Pancreas (tissue), 10 donors: ENCODE data around the gene CARS1. TPM values are rescaled to one million over a fixed set of nuclear protein-coding genes. Genes with fewer than 3 reads are reported as not detected.

Source experiments
- ATAC-seq, 4 donors: fragments of 200-7000 bp; cut with Tn5 transposase; one replicate each; pipeline versions ENCODE4 v1.8.0 to v1.9.1; 2020; ENCODE audit warnings: mild to moderate bottlenecking in 4 of 4, moderate library complexity in 4 of 4
- DNase-seq, 6 donors: peaks; one replicate each; pipeline ENCODE4 v3.0.0-alpha.2; 2020
- FAIRE-seq: peaks from 2 replicates; lab custom pipeline; 2012; peaks lifted over from hg19 to GRCh38; lab: Jason Lieb, UNC
- H3K27ac ChIP-seq, 4 donors: fragments of 200-600 bp; sonication (generic); 1 replicate in 3 of 4; 2 replicates in 1 of 4; pipeline versions ENCODE4 v1.5.0 to v1.8.0; 2020
- H3K27me3 ChIP-seq, 4 donors: fragments of 200-600 bp; one replicate each; pipeline ENCODE4 v1.8.0; 2021
- H3K36me3 ChIP-seq, 3 donors: fragments of 200-600 bp; sonication (generic) in 1 of 3; one replicate each; pipeline versions ENCODE4 v1.5.0 to v1.8.0; 2020 to 2021
- H3K4me1 ChIP-seq, 3 donors: fragments of 200-600 bp; one replicate each; pipeline ENCODE4 v1.8.0; 2021
- H3K4me3 ChIP-seq, 4 donors: fragments of 200-600 bp; sonication (generic) in 2 of 4; one replicate each; pipeline versions ENCODE4 v1.5.0 to v1.8.0; 2020 to 2021
- H3K9me3 ChIP-seq, 4 donors: fragments of 200-600 bp; one replicate each; pipeline ENCODE4 v1.8.0; 2021
- CTCF ChIP-seq, 4 donors: fragments of 200-600 bp; sonication (generic) in 3 of 4; IDR thresholded peaks; one replicate each; pipeline versions ENCODE4 v1.5.0 to v1.8.0; 2021; ENCODE audit warnings: antibody characterized with exemption in 4 of 4
- WGBS, 2 donors: extraction: QIAGEN DNeasy Blood & Tissue Kit; methylation state at CpG; one replicate each; pipeline ENCODE4 v1.1.7; 2013; 5-methylcytosine and 5-hydroxymethylcytosine counted together
- intact Hi-C, 3 donors: fragments of 100-400 bp; cut with DNase I; formaldehyde crosslinking; loops; one replicate each; pipeline versions ENCODE4 v1.11.1 to v1.14.2; 2022
- polyA plus RNA-seq, 2 donors: library from polyadenylated mRNA; stranded (reverse); fragments of 200-250 nt; gene quantifications; one replicate each; pipeline ENCODE4 v1.2.3, GENCODE V29; 2013
- total RNA-seq, 6 donors: library from RNA; stranded (reverse); fragmentation: NEBNext Ultra II Directional in 4 of 6; extraction: Animal tissue kit (Norgen Biotek cat#: 25700) in 4 of 6; gene quantifications; one replicate each; pipeline versions ENCODE4 v1.2.1 to v1.2.4, GENCODE V29; 2021 to 2023
- donor health status: healthy with polysubstance abuse.
- donor health status: DM: no; HTN: no; CAD: no; lungs with moderate emphysema.
- donor health status: DM: no; HTN: no; CAD: no.
- donor health status: control.
- donor health status: control.
- donor health status: Bipolar disorder and iron deficiency.
- donor health status: DM: yes; HTN: yes; CAD: no.
- donor health status: DM: no; HTN: no; CAD: no.
- donor health status: DM: no; HTN: no; CAD: no.
- donor health status: DM: yes; HTN: yes; CAD: no.

The CARS1 gene
- total and polyA plus RNA-seq, 8 donors: 14.8 to 65.0 (median 19.8) TPM

DNA sequence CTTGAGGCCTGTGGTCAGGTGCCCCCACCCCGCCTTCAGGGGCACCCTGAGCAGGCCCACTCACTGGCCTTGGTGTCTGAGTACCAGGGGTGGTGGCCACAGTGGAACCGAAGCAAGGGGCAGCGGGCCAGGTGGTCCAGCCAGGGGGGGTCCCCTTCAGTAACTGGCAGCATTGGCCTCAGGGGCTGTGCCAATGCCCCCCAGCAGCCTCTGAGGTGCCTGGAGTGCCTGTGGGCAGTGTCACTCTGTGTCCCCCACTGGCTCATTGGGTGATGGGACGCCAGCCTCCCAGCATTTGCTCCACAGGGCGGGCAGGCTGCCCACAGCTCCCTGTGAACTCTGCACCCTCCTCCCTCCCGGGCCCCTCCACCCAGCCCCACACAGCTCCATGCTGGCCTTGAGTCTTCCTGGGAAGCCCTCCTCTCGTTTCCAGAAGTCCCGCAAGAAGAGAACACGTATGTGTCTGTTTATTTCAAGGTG lies 29.5 kb upstream of the CARS1 start:
- ATAC-seq: no peak
- H3K4me3 ChIP-seq: no peak overlapping the region
- FAIRE-seq: no peak
- H3K36me3 ChIP-seq: no peaks in the 10 kb centered on the region
- no peak for DNase-seq
- no peaks in the 10 kb centered on the region for H3K9me3 ChIP-seq
- H3K4me1 ChIP-seq: no peaks in the 10 kb centered on the region
- no peak overlapping the region for H3K27ac ChIP-seq
- TF ChIP-seq CTCF (IDR thresholded peaks at IDR 0.05): no peak
- 60 to 68% methylated on average over 9 of the region's 9 CpGs for WGBS, 2 donors
- H3K27me3 ChIP-seq: no peaks in the 10 kb centered on the region
- intact Hi-C loops: loop anchor here in 1 of 3 donors (5.0 to 10.0 kb wide), 2 partner anchors 39 to 58 kb away; no protein-coding TSS in a partner anchor

GRCh38 chr11:3086114-3086513 lies 28.9 kb upstream of the CARS1 start:
- 68 to 74% methylated on average over 4 to 8 of the region's 8 CpGs for WGBS, 2 donors
- no peaks in the 10 kb centered on the region for H3K36me3 ChIP-seq
- DNase-seq (no peak), ATAC-seq (peak in 1 of 4 donors; percentile 6), FAIRE-seq (no peak)
- TF ChIP-seq CTCF (IDR thresholded peaks at IDR 0.05): no peak
- H3K27ac ChIP-seq: no peak overlapping the region
- H3K9me3 ChIP-seq: no peaks in the 10 kb centered on the region
- intact Hi-C loops: loop anchor here in 1 of 3 donors (5.0 to 10.0 kb wide), 2 partner anchors 39 to 59 kb away; no protein-coding TSS in a partner anchor
- no peak overlapping the region for H3K4me3 ChIP-seq
- no peaks in the 10 kb centered on the region for H3K4me1 ChIP-seq
- H3K27me3 ChIP-seq: no peaks in the 10 kb centered on the region

DNA sequence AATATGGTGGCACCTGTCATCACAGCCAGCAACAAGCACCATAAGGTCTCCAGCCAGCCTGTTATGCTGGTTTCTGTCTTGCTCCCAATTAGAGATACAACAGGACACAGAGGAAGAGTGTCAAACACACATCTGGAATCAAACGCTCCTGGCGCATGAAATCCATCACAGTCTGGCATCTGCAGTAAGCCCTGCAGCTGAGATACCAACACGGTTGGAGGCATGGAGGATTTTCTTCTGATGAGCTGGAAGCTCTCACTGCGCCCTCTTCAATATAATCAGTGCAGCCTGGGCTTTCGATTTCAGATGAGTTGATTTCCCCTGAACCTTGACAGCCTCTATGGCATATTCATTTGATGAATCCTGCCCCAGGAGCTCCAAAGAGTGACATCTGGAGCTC lies 27.8 kb upstream of the CARS1 start:
- DNase-seq: no peak
- Histone ChIP-seq H3K36me3 (no peaks in the 10 kb centered on the region), H3K4me1 (no peaks in the 10 kb centered on the region), H3K9me3 (no peaks in the 10 kb centered on the region), H3K4me3 (no peak overlapping the region), H3K27me3 (no peaks in the 10 kb centered on the region), H3K27ac (no peak overlapping the region)
- TF ChIP-seq CTCF (IDR thresholded peaks at IDR 0.05): no peak
- FAIRE-seq: no peak
- 53 to 56% methylated on average over 5 of the region's 5 CpGs for WGBS, 2 donors
- ATAC-seq: no peak
- intact Hi-C loops: loop anchor here in 1 of 3 donors (5.0 to 10.0 kb wide), 2 partner anchors 38 to 60 kb away; no protein-coding TSS in a partner anchor

GRCh38 chr11:3083321-3083720 lies 26.1 kb upstream of the CARS1 start:
- Histone ChIP-seq H3K4me1 (no peaks in the 10 kb centered on the region), H3K4me3 (no peak overlapping the region), H3K9me3 (no peaks in the 10 kb centered on the region), H3K27ac (no peak overlapping the region), H3K27me3 (no peaks in the 10 kb centered on the region), H3K36me3 (no peaks in the 10 kb centered on the region)
- 73 to 78% methylated on average over 8 of the region's 8 CpGs for WGBS, 2 donors
- DNase-seq (no peak), ATAC-seq (no peak), FAIRE-seq (no peak)
- TF ChIP-seq CTCF (IDR thresholded peaks at IDR 0.05): no peak
- intact Hi-C loops: loop anchor here in 1 of 3 donors (10.0 kb wide), 1 partner anchor 61 kb away; no protein-coding TSS in a partner anchor

- intact Hi-C loops: loop anchor here in 1 of 3 donors (10.0 kb wide), 1 partner anchor 63 kb away; no protein-coding TSS in a partner anchor
- DNase-seq (no peak), FAIRE-seq (no peak), ATAC-seq (no peak)
- no peak overlapping the region for H3K4me3 ChIP-seq
- no peaks in the 10 kb centered on the region for H3K4me1 ChIP-seq
- no peak for TF ChIP-seq CTCF (IDR thresholded peaks at IDR 0.05)
- no peaks in the 10 kb centered on the region for H3K9me3 ChIP-seq
- 88 to 93% methylated on average over 5 to 6 of the region's 6 CpGs for WGBS, 2 donors
- H3K27ac ChIP-seq: no peak overlapping the region
- H3K27me3 ChIP-seq: no peaks in the 10 kb centered on the region
- H3K36me3 ChIP-seq: no peaks in the 10 kb centered on the region
Measured at GRCh38 chr11:3081386-3081751, 24.1 kb upstream of the CARS1 start.
